Transverse colon (tissue), 4 donors: ENCODE measurements around the gene TSPOAP1. TPM values are rescaled to one million over a fixed set of nuclear protein-coding genes. Genes with fewer than 3 reads are reported as not detected.

Source experiments
- DNase-seq: peaks from one replicate; pipeline ENCODE4 v3.0.0-alpha.2; 2019
- H3K27ac ChIP-seq, 4 donors: fragments of 200-600 bp; sonication (generic); 2 replicates each; pipeline ENCODE4 v1.5.1; 2016 to 2018; ENCODE audit warnings: inconsistent platforms in 4 of 4
- H3K27me3 ChIP-seq: fragments of 200-600 bp; sonication (generic); 2 replicates; pipeline ENCODE4 v1.5.1; 2017; ENCODE audit warnings: inconsistent platforms
- H3K36me3 ChIP-seq, 4 donors: fragments of 200-600 bp; sonication (generic); 2 replicates each; pipeline ENCODE4 v1.5.1; 2017 to 2019; ENCODE audit warnings: inconsistent platforms in 4 of 4
- H3K4me1 ChIP-seq, 4 donors: fragments of 200-600 bp; sonication (generic); 2 replicates each; pipeline ENCODE4 v1.5.1; 2017 to 2020; ENCODE audit warnings: inconsistent platforms in 4 of 4
- H3K4me3 ChIP-seq, 4 donors: fragments of 200-600 bp; sonication (generic); 1 replicate in 1 of 4; 2 replicates in 3 of 4; pipeline versions ENCODE4 v1.5.1 to v1.6.1; 2017 to 2019; ENCODE audit warnings: inconsistent platforms in 4 of 4
- H3K9me3 ChIP-seq, 2 donors: fragments of 200-600 bp; sonication (generic); 2 replicates each; pipeline ENCODE4 v1.5.1; 2017 to 2019; ENCODE audit warnings: inconsistent platforms in 2 of 2
- EP300 ChIP-seq: sonication (generic); formaldehyde crosslinking; IDR thresholded peaks from one replicate; pipeline ENCODE4 v1.6.1; 2017; ENCODE audit warnings: antibody characterized with exemption, low read depth
- POLR2A ChIP-seq: fragments of 450-650 bp; IDR thresholded peaks from one replicate; pipeline ENCODE4 v1.6.1; 2016; ENCODE audit warnings: antibody characterized with exemption, mild to moderate bottlenecking, moderate library complexity
- POLR2AphosphoS5 ChIP-seq, 3 donors: sonication (generic); formaldehyde crosslinking; IDR thresholded peaks; one replicate each; pipeline ENCODE4 v1.6.1; 2016; ENCODE audit warnings: antibody characterized with exemption in 3 of 3
- WGBS, 2 donors: methylation state at CpG; one replicate each; pipeline ENCODE4 v1.1.5; 2018; ENCODE audit warnings: low coverage in 1 of 2; 5-methylcytosine and 5-hydroxymethylcytosine counted together
- in situ Hi-C, 4 donors: fragments of 200-750 bp; cut with MboI; loops; one replicate each; pipeline versions ENCODE4 v1.15.0 to v1.15.1; 2017; ENCODE audit warnings: low sequenced_read_pairs in 3 of 4, low pct_ligation_motif_present in 1 of 4, low pct_unique_long_range_greater_than_20kb in 1 of 4
- intact Hi-C: fragments of 100-400 bp; cut with DNase I; formaldehyde crosslinking; loops from one replicate; pipeline ENCODE4 v1.15.1; 2023; ENCODE audit warnings: low total_unique reads
- total RNA-seq, 4 donors: library from RNA; depleted of rRNA; stranded (reverse); fragments of >200 nt; gene quantifications; one replicate each; pipeline ENCODE4 v1.1.0, GENCODE V29; 2016
- TF ChIP-seq, protein P1 (sequence below), 5 experiments: fragments of 200-600 bp in 3 of 5; fragments of 450-650 bp in 2 of 5; sonication (generic) in 3 of 5; IDR thresholded peaks; 1 replicate in 2 of 5; 2 replicates in 3 of 5; pipeline ENCODE4 v1.5.1; 2016 to 2017; ENCODE audit warnings: antibody characterized with exemption in 5 of 5, inconsistent platforms in 3 of 5, mild to moderate bottlenecking in 2 of 5, moderate library complexity in 1 of 5

TSPOAP1 gene
- total RNA-seq, 4 donors from 2014 or later, result 4.4 to 21.7 (median 9.4) TPM

DNA sequence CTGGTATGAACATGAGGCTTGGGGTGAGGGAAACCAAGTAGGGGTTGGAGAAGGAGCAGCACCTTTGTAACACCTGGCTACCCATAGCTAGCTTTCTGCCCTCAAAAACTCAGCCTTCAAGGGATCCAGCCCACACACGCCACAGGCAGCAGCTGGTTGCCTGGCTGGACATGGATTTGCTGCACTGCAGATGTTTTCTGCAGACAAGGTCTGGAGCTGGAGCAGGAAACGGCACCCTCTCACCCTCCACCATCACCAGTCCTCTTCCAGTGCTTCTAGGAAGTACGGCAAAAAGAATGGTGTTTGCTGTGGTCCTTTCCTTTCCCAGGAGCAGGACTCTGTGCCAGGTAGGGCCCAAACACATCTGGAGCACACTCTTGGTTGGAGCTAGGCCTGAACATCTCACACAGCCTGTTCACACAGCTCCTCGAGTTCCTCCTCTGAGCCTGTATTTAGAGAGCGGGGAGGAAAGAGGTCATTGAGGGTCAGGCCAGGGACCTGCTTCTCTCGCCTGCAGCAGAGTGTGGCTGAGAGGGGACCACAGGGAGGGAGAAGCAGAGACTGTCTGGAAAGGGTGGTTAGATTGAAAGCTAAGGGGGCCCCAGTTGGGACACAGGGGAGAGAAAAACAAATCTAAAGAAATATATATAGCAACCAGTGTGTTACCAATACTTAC lies 26.1 kb upstream of the TSPOAP1 start:
- intact Hi-C loops (no loop called here), in situ Hi-C loops (loop anchor here in 1 of 4 donors (10.0 kb wide), 1 partner anchor 60 kb away; the partner anchor contains the start of gene RNF43)
- Histone ChIP-seq H3K27me3 (no peaks in the 10 kb centered on the region), H3K4me3 (no peak overlapping the region), H3K36me3 (peaks cover 0 to 7% (median 3%) of the 10 kb centered on the region in 4 donors), H3K4me1 (peaks cover 14 to 23% (median 20%) of the 10 kb centered on the region in 4 donors), H3K9me3 (no peaks in the 10 kb centered on the region), H3K27ac (peak overlapping the region in 2 of 4 donors; percentile 93)
- TF ChIP-seq POLR2AphosphoS5 (IDR thresholded peaks at IDR 0.05), result no peak
- no peak for TF ChIP-seq EP300
- TF ChIP-seq, protein P1, sequence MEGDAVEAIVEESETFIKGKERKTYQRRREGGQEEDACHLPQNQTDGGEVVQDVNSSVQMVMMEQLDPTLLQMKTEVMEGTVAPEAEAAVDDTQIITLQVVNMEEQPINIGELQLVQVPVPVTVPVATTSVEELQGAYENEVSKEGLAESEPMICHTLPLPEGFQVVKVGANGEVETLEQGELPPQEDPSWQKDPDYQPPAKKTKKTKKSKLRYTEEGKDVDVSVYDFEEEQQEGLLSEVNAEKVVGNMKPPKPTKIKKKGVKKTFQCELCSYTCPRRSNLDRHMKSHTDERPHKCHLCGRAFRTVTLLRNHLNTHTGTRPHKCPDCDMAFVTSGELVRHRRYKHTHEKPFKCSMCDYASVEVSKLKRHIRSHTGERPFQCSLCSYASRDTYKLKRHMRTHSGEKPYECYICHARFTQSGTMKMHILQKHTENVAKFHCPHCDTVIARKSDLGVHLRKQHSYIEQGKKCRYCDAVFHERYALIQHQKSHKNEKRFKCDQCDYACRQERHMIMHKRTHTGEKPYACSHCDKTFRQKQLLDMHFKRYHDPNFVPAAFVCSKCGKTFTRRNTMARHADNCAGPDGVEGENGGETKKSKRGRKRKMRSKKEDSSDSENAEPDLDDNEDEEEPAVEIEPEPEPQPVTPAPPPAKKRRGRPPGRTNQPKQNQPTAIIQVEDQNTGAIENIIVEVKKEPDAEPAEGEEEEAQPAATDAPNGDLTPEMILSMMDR (IDR thresholded peaks at IDR 0.05), result no peak
- no peak for TF ChIP-seq POLR2A
- no peak for DNase-seq
- 59% methylated on average over 6 of the region's 6 CpGs; no CpG with 5 or more reads in 1 of the 2 donors for WGBS, 2 donors

DNA sequence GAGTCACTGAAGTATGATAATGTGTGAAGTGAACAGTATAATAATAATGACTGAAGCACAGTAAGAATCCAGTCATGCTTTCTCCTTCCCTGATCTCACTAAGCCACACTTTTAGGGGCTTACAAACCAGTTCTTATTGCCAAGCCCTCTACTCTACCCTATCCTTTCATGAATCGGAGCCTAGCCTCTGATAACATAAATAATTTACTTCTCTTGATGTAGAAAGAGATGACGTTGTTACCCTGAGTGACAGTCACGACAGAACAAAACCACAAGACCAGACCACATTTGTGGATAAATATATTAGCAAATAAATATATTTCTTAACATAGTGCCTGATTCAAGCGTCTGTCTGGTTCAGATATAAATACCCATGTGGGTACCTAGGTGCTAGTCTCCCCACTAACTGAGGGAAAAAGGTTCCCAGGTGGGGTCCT lies 24.8 kb upstream of the TSPOAP1 start:
- intact Hi-C loops (no loop called here), in situ Hi-C loops (loop anchor here in 1 of 4 donors (10.0 kb wide), 1 partner anchor 61 kb away; the partner anchor contains the start of gene RNF43)
- TF ChIP-seq, protein P1 (IDR thresholded peaks at IDR 0.05), result no peak
- TF ChIP-seq EP300 (no peak), POLR2A (no peak), POLR2AphosphoS5 (IDR thresholded peaks at IDR 0.05) (no peak)
- WGBS, 2 donors, result 27 to 29% methylated on average over 4 of the region's 4 CpGs
- Histone ChIP-seq H3K27me3 (no peaks in the 10 kb centered on the region), H3K4me1 (peaks cover 14 to 23% (median 20%) of the 10 kb centered on the region in 4 donors), H3K36me3 (peaks cover 0 to 20% (median 9%) of the 10 kb centered on the region in 4 donors), H3K9me3 (no peaks in the 10 kb centered on the region), H3K27ac (peak overlapping the region; percentile 93), H3K4me3 (peak overlapping the region in 2 of 4 donors; percentile 63 to 96)
- DNase-seq, result no peak

DNA sequence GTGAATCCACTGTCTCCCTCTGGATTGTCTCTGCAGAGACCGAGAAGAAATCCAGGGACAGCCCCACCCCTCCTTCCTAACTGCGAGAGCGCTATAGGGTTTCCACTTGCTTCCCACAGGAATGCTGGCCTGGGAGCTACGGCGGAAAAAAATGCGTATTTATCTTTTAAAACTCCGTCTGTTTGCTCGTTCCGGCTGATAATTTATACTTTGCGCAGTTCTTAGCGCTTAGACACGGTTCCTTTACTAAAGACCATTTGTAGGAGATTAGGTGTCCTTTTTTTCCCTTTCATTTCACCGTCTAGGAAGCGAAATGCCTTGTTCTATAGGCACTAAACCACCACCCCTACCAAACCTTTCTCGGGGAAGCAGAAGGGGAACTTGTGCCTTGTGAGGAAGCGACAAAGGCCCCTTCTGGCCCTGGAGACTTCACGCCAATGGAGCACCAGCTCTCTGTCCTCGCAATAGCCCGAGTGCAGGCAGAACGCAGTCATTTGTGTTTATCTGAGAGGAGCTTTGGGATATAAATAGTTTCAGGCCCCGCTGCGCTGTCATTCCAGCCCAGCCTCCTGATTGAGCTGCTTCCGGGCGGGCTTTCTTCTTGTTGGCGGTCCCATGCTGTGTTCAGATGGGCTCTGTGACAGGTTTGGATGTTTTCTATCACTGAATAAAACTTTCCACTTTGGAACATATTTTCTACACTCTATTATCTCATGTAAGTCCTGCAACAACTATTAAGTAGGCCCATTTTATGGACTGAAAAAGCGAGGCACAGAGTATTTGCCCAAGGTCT lies 24.2 kb upstream of the TSPOAP1 start:
- peak overlapping the region; percentile 63 to 96 (median 78) for H3K4me3 ChIP-seq
- peak; percentile 52 to 65 (median 53) for TF ChIP-seq POLR2AphosphoS5 (IDR thresholded peaks at IDR 0.05)
- TF ChIP-seq, protein P1 (IDR thresholded peaks at IDR 0.05), result no peak
- no peak for TF ChIP-seq EP300
- TF ChIP-seq POLR2A, result peak; percentile 37
- WGBS, 2 donors, result 2 to 3% methylated on average over 14 to 26 of the region's 26 CpGs
- in situ Hi-C loops (loop anchor here in 1 of 4 donors (10.0 kb wide), 1 partner anchor 62 kb away; the partner anchor contains the start of gene RNF43), intact Hi-C loops (no loop called here)
- H3K4me1 ChIP-seq, result peaks cover 14 to 23% (median 20%) of the 10 kb centered on the region in 4 donors
- H3K9me3 ChIP-seq, result no peaks in the 10 kb centered on the region
- peaks cover 0 to 25% (median 12%) of the 10 kb centered on the region in 4 donors for H3K36me3 ChIP-seq
- no peaks in the 10 kb centered on the region for H3K27me3 ChIP-seq
- H3K27ac ChIP-seq, result peak overlapping the region; percentile 93
- DNase-seq, result peak; percentile 57
